ENCODE data around the gene DPF3. TPM values are rescaled to one million over a fixed set of nuclear protein-coding genes. Genes with fewer than 3 reads are reported as not detected.
A peak's percentile ranks its signal among the peaks of the same experiment; 100 is the strongest.

The DPF3 gene
- total and polyA plus RNA-seq, 2 of the 13 experiments (the other 11 are each of a cell fraction or from before 2014, with no cell fraction given), result 0.09 to 0.60 TPM

DNA sequence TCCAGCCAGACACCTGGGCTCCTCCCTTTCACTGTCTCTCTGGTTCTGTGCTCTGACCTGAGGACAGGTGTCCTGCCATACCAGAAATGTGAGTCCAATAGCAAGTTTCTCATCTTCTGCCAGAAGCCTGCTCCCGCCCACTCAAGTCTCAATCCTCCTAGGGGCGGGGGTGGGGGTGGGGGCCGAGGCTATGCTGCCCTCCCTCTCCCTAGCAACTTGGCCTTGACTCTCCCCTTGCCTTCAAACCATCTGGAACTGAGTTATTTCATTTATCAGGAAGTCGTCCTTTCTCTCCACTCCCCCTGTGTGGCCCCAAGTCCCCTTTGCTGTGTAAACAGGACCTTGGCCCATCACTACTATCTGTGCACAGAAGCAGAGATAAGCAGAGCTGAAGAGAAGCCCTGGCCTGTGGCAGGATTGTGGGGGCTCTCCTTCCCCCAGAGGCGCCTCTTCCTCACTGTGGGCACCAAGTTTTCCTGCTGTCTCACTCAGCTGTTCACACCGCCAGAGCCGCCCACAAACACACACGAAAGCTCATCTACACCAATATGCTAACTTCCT lies 117.1 kb downstream of the DPF3 start (continued):
- TF ChIP-seq, protein P1, sequence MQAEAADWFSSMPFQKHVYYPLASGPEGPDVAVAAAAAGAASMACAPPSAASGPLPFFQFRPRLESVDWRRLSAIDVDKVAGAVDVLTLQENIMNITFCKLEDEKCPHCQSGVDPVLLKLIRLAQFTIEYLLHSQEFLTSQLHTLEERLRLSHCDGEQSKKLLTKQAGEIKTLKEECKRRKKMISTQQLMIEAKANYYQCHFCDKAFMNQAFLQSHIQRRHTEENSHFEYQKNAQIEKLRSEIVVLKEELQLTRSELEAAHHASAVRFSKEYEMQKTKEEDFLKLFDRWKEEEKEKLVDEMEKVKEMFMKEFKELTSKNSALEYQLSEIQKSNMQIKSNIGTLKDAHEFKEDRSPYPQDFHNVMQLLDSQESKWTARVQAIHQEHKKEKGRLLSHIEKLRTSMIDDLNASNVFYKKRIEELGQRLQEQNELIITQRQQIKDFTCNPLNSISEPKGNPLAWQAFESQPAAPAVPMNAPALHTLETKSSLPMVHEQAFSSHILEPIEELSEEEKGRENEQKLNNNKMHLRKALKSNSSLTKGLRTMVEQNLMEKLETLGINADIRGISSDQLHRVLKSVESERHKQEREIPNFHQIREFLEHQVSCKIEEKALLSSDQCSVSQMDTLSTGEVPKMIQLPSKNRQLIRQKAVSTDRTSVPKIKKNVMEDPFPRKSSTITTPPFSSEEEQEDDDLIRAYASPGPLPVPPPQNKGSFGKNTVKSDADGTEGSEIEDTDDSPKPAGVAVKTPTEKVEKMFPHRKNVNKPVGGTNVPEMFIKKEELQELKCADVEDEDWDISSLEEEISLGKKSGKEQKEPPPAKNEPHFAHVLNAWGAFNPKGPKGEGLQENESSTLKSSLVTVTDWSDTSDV (CRISPR knock-in tag; IDR thresholded peaks at IDR 0.05), result no peak
- TF ChIP-seq, protein P2, sequence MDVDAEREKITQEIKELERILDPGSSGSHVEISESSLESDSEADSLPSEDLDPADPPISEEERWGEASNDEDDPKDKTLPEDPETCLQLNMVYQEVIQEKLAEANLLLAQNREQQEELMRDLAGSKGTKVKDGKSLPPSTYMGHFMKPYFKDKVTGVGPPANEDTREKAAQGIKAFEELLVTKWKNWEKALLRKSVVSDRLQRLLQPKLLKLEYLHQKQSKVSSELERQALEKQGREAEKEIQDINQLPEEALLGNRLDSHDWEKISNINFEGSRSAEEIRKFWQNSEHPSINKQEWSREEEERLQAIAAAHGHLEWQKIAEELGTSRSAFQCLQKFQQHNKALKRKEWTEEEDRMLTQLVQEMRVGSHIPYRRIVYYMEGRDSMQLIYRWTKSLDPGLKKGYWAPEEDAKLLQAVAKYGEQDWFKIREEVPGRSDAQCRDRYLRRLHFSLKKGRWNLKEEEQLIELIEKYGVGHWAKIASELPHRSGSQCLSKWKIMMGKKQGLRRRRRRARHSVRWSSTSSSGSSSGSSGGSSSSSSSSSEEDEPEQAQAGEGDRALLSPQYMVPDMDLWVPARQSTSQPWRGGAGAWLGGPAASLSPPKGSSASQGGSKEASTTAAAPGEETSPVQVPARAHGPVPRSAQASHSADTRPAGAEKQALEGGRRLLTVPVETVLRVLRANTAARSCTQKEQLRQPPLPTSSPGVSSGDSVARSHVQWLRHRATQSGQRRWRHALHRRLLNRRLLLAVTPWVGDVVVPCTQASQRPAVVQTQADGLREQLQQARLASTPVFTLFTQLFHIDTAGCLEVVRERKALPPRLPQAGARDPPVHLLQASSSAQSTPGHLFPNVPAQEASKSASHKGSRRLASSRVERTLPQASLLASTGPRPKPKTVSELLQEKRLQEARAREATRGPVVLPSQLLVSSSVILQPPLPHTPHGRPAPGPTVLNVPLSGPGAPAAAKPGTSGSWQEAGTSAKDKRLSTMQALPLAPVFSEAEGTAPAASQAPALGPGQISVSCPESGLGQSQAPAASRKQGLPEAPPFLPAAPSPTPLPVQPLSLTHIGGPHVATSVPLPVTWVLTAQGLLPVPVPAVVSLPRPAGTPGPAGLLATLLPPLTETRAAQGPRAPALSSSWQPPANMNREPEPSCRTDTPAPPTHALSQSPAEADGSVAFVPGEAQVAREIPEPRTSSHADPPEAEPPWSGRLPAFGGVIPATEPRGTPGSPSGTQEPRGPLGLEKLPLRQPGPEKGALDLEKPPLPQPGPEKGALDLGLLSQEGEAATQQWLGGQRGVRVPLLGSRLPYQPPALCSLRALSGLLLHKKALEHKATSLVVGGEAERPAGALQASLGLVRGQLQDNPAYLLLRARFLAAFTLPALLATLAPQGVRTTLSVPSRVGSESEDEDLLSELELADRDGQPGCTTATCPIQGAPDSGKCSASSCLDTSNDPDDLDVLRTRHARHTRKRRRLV (CRISPR knock-in tag; IDR thresholded peaks at IDR 0.05), result 0 out of 2 replicates have a peak, but pooled peaks have one; percentile 34
- TF ChIP-seq TSC22D2 (CRISPR knock-in tag; IDR thresholded peaks at IDR 0.05; ENCODE audit: borderline replicate concordance) (peak; percentile 80; the same call in 1 of the 2 replicates), ZNF33B (CRISPR knock-in tag; IDR thresholded peaks at IDR 0.05) (no peak), SRSF4 (IDR thresholded peaks at IDR 0.05; ENCODE audit: low read depth, low read length, poor library complexity, severe bottlenecking) (no peak), ELF3 (CRISPR knock-in tag; IDR thresholded peaks at IDR 0.05) (peak; percentile 99), ZNF546 (CRISPR knock-in tag; conservative IDR thresholded peaks at IDR 0.05) (no peak), ZNF24 (IDR thresholded peaks at IDR 0.05) (no peak), EP300 (IDR thresholded peaks at IDR 0.05; ENCODE audit: low read depth in 2 of 2, low read length in 2 of 2) (peak; percentile 88 to 94), EP300 (CRISPR knock-in tag; IDR thresholded peaks at IDR 0.05; ENCODE audit: borderline replicate concordance) (peak; percentile 91), ZNF225 (CRISPR knock-in tag; IDR thresholded peaks at IDR 0.05) (no peak)
- TF ChIP-seq, protein P3, sequence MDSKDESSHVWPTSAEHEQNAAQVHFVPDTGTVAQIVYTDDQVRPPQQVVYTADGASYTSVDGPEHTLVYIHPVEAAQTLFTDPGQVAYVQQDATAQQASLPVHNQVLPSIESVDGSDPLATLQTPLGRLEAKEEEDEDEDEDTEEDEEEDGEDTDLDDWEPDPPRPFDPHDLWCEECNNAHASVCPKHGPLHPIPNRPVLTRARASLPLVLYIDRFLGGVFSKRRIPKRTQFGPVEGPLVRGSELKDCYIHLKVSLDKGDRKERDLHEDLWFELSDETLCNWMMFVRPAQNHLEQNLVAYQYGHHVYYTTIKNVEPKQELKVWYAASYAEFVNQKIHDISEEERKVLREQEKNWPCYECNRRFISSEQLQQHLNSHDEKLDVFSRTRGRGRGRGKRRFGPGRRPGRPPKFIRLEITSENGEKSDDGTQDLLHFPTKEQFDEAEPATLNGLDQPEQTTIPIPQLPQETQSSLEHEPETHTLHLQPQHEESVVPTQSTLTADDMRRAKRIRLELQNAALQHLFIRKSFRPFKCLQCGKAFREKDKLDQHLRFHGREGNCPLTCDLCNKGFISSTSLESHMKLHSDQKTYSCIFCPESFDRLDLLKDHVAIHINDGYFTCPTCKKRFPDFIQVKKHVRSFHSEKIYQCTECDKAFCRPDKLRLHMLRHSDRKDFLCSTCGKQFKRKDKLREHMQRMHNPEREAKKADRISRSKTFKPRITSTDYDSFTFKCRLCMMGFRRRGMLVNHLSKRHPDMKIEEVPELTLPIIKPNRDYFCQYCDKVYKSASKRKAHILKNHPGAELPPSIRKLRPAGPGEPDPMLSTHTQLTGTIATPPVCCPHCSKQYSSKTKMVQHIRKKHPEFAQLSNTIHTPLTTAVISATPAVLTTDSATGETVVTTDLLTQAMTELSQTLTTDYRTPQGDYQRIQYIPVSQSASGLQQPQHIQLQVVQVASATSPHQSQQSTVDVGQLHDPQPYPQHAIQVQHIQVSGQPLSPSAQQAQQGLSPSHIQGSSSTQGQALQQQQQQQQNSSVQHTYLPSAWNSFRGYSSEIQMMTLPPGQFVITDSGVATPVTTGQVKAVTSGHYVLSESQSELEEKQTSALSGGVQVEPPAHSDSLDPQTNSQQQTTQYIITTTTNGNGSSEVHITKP (CRISPR knock-in tag; IDR thresholded peaks at IDR 0.05; ENCODE audit: low read depth), result no peak
- TF ChIP-seq, protein P4, sequence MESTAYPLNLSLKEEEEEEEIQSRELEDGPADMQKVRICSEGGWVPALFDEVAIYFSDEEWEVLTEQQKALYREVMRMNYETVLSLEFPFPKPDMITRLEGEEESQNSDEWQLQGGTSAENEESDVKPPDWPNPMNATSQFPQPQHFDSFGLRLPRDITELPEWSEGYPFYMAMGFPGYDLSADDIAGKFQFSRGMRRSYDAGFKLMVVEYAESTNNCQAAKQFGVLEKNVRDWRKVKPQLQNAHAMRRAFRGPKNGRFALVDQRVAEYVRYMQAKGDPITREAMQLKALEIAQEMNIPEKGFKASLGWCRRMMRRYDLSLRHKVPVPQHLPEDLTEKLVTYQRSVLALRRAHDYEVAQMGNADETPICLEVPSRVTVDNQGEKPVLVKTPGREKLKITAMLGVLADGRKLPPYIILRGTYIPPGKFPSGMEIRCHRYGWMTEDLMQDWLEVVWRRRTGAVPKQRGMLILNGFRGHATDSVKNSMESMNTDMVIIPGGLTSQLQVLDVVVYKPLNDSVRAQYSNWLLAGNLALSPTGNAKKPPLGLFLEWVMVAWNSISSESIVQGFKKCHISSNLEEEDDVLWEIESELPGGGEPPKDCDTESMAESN (CRISPR knock-in tag; conservative IDR thresholded peaks at IDR 0.05), result no peak; the same call in 1 of the 2 replicates
